Middle frontal gyrus (tissue), 1 donor: ENCODE measurements around the gene SAMHD1.

ENCODE experiments used
- DNase-seq: peaks from one replicate; pipeline ENCODE4 v3.0.0-alpha.2; 2015; ENCODE audit warnings: low spot score; ENCODE audit errors: extremely low spot score

The SAMHD1 gene

GRCh38 chr20:36873498-36874189, 77.9 kb downstream of the SAMHD1 start:
- no peak for DNase-seq

DNA sequence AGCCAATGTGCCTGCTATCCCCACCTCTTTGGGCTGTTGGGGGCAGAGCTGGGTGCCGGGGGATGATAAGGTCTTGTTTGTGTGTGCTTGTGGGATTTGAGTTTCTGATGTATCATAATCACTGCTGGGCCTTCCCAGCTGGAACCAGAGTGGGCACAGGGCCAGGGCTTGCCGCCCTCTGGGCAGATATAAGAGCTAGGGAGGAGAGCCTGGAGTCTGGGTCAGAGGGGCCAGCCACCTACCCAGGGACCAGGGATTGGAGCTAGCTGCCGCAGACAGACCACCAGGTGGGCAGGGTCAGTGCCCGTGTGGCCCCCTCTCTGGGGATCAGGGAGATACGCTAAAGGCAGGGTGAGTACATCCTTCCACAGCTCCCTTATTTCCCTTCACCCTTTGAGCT, 78.7 kb downstream of the SAMHD1 start:
- no peak for DNase-seq

DNA sequence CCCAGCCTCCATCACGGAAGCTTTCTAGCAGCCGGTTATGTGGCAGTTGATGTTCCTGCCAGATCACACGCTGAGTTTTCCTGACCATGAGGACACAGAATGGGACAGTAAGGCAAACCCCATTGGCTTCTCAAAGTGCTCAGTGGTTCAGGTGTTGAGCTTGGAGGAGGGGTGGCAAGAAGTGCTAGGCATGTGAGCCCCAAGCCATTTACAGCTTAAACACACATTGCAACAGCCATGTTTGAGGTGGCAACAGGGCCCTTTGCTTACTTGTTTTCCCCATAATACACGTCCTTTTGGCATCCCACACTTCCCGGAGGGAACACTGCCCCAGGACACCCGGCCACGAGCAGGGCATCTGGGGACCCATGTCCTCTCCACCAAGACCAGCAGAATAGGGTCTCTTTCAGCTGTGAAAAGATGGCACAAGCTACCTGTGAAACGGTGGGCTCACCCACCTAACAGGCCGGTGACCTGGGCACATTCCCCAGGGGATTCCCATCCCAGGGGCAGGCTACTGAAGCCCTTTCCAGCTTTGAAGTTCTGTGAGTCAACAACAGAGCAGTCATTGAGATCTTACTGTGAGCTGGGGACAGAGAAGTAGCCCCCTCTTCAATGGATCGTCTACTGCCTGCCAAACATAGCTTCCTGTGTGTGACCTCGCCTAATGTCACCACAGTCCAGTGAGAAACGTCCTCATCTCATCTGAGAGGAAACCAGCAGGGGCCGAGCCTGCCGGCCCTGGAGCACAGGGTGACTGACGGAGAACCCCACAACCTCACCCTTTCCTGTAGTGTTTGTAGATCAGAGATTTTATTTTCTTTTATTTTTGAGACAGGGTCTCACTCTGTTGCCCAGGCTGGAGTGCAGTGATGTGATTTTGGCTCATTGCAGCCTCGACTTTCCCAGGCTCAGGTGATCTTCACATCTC, 79.6 kb downstream of the SAMHD1 start:
- no peak for DNase-seq

GRCh38 chr20:36866681-36867495, 84.6 kb downstream of the SAMHD1 start:
- no peak for DNase-seq

GRCh38 chr20:36866164-36866563, 85.3 kb downstream of the SAMHD1 start:
- DNase-seq: no peak

DNA sequence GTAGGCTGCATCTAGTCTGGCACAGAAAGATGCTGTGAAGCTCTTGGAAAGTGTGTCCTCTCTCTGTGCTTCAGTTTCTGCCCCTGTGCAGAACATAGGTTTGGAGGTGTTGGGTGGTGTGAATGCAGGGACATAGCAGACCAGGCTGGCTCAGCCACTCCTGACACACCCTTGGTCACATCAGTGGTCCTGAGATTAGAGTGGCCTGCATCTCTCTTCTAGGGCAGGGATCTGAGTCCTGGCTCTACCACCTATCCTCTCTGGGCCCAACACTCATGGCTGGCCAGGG, 85.7 kb downstream of the SAMHD1 start:
- DNase-seq: no peak

DNA sequence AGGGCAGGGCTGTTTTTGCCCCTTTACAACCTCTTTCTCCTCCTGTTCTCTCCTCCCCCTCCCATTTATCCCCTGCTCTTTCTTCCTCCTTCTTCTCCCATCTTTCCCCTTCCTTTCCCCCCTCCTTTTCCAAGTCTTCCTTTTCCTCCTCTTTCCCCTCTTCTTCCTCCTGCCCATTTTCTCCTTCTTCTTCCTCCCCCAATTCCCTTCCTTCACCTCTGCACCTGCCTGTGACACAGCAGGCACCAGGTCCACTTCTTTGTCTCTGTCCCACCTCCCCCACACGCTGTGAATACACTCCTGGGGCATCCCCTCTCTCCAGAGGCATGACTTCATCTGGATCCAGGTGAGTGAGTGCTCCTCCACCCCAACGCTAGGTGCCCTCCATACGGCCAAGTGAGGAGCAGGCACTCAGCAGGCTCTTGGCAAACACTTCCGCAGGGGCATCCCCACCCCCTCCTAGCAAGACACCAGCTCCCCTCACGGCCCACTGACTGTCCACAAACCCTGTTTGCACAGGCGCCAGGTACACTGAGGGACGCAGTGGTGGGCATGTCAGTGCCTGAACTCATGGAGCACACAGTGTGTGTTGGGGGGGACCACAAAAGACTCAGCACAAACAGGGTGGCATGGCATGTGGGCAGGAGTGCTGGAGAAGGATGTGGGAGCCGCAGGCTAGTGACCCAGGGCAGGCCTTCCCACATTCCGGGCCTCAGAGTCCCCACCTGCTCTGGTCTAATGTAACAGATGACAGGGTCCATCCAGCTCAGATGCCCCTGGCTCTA, 86.2 kb downstream of the SAMHD1 start:
- no peak for DNase-seq

- no peak for DNase-seq
These were observed 88.4 kb downstream of the SAMHD1 start for GRCh38 chr20:36862857-36863668.

DNA sequence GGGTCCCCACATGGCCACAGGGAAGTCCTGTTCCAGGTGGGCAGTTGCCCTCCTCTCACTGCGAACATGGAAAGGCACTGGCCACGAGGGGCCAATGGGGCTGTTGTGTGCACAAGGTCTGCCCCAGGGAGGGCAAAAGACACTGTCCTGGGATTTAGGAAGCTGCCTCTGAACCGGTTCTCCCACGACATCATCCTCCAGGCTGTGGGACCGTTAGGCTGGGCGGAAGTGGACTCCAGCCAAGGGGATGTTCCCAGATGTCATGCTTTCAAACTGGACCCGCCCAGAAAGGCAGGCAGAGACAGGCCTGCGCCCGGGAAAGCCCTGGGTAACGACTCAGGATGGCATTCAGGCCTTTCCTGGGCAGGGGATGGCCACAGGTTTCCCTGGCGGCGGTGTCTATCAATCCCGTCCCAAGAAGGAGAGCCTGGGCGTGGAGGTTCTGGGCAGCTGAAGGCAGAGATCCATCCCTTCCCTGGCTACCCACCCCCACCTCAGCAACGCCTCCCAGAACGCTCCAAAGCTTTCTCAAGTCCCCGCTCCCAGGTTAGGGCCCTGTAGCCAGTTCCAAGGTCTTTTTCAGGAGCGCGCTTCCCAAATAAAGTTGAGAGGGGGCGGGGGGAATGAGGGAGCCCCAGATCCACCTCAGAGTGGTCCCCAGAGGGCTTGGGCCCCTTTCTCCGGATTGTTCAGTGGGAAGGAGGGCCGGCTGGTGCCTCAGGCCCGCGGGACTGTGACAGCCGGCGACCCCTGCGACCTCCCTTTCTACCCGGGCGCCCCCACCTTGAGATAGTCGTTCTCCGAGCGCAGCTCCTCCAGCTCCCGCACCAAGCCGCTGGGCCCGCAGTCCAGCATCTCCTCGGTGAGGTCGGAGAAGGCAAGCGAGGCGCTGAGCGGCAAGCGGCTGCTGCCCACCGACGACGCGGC, 89.4 kb downstream of the SAMHD1 start:
- DNase-seq: peak; percentile 71

DNA sequence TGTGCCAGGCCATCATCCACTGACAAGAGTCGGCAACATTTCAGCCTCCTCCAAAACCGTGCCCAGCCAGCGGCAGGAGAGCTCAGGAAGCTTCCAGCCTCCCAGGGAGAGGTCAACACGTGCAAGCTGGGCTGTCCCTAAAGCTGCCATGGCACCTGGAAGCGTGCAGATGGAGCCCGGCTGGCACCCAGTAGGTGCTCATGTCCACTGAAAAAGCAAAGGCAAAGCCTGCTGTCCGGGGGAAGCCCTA, 90.0 kb downstream of the SAMHD1 start:
- DNase-seq: no peak

DNA sequence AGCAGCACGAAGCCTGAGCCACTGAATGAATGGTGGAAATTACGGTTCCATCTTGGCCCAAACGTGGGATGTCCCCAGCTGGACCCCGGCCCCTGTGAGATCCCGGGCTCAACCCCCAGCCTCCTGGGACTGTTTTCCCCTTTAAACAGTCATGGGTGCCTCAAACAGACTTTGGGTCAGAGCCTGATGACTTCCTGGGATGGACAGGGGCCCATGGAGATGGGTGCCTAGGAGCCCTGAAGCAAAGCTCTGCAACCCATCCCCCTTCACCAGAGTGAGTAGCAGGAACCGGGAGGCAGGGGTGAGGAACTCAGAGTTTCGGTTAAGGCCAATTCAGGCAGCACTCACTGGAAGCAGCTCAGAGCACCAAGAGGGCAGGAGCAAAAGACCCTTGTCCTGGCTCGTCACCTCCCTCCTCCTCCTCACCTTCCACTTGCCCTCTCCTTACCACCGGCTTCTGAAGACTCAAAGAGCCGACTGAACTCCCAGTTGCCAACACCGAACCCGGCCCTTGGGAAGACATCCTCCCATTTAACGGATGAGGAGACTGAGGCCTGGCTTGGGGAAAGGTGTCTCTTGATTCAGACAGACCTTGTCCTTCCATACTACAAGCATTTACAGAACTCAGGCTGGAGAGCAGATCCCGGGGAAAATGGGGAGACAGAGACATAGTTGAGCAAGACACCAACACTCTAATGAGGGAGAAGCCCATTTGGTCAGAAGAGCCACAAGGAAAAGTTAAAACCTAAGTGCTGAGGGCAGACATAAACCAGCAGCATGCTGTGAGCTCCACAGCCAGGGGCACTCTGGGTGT, 90.5 kb downstream of the SAMHD1 start:
- no peak for DNase-seq

GRCh38 chr20:36860339-36860738, 91.2 kb downstream of the SAMHD1 start:
- DNase-seq: no peak

- no peak for DNase-seq
These were observed 91.7 kb downstream of the SAMHD1 start for GRCh38 chr20:36859700-36860330.

GRCh38 chr20:36859282-36859555, 92.3 kb downstream of the SAMHD1 start:
- no peak for DNase-seq

GRCh38 chr20:36856691-36857635, 94.5 kb downstream of the SAMHD1 start:
- no peak for DNase-seq

GRCh38 chr20:36856195-36856594, 95.3 kb downstream of the SAMHD1 start:
- no peak for DNase-seq

GRCh38 chr20:36855241-36855657, 96.3 kb downstream of the SAMHD1 start:
- DNase-seq: no peak
